ENCODE data around the gene CSF2RB.

DNA sequence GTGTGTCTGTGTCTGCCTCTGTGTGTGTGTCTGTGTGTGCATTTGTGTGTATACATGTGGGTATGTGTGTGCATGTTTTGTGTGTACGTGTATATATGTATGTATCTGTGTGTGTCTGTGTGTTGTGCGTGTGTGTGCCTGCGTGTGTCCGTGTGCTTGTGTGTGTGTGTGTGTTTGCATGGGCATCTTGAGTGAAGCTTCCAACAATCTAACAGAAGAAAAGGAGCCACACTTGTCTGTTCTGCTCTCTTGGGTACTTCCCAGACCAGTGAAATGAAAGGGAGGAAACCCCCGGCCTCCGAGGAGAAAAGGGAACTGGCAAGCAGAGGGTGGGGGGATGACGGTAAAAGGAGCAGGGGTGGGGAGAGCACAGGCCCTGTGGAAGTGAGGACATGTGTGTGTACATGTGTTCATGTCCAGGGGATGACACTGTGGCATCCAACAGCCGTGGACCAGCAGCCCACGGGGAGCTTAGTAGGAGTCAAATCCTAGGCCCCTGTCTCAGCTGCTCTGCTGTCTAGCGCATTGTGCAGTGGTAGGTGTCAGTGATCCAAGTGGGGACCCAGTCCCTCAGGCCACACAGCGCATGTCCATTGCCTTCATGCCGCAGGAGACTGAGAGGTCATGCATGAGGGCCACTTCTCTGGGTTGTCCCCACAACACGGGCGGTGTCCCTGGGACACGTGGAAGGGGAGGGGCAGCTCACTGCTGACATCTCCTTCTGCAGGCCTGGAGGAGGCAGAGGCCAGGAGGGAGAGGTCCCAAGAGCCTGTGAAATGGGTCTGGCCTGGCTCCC lies 8.1 kb downstream of the CSF2RB start:
- TF ChIP-seq POLR2AphosphoS5 (IDR thresholded peaks at IDR 0.05; ENCODE audit: low read depth, low read length) (no peak), TAF1 (IDR thresholded peaks at IDR 0.05; ENCODE audit: borderline replicate concordance, insufficient read depth, low read length) (no peak)
